NCI-H460 (cell line): ENCODE data around the gene GRIA1. TPM values are rescaled to one million over a fixed set of nuclear protein-coding genes. Genes with fewer than 3 reads are reported as not detected.
A peak's percentile ranks its signal among the peaks of the same experiment; 100 is the strongest.
"Not testable (repeated sequence)": the region's sequence is repeated elsewhere in the genome, so short reads cannot be mapped to it uniquely, and the experiment has no call there.

Experiments
- DNase-seq: peaks from one replicate; pipeline ENCODE4 v3.0.0-alpha.2; 2016; ENCODE audit warnings: low read depth; ENCODE audit errors: extremely low read depth
- small RNA-seq, 2 experiments: library from RNA; depleted of rRNA; stranded (forward); fragments of <200 nt; gene quantifications; one replicate each; pipeline ENCODE3, GENCODE V24; 2014
- total RNA-seq: library from RNA; depleted of rRNA; stranded (reverse); fragments of >200 nt; shearing (Covaris generic); gene quantifications from 2 replicates; pipeline ENCODE4 v1.2.3, GENCODE V29; 2014

Gene GRIA1
- total RNA-seq, 1 experiment from 2014 or later, result not detected

DNA sequence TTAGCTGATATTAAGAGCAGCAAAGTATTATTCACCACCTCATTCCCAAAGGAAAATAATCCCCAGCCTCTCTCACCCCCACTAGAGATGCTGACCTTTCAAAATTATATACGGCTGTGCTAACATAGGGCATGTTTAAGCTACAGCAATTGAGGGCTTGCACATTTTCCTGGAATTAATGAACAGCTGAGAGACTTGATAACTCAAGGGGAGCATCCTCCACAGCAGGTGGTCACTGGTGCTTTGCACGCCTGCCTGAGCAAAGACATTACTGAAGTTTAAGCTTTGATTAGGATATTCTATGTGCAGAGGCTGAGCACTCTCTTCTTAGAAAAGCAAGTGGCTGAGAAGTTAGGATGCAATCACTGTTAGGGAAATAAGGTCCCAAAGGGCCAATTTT lies 317.3 kb downstream of the GRIA1 start:
- no peak for DNase-seq

DNA sequence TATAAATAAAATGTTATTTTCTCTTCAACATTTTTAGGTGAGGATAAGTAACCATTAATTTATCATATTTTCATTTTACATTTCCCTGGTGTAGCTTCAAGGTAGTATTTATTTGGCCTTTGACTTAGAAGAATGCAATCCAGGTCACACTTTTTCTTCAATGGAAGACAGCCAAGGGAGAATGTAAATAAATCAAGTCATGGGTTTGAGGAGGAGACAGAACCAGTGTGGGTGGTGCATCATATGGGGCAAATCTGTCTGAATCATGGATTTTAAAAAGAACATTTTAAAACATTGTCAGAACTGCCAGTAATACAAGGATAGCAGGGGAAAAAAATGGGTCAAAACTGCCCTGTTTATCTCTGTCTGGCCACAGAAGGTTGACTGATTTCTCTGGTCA lies 318.7 kb downstream of the GRIA1 start:
- no peak for DNase-seq

DNA sequence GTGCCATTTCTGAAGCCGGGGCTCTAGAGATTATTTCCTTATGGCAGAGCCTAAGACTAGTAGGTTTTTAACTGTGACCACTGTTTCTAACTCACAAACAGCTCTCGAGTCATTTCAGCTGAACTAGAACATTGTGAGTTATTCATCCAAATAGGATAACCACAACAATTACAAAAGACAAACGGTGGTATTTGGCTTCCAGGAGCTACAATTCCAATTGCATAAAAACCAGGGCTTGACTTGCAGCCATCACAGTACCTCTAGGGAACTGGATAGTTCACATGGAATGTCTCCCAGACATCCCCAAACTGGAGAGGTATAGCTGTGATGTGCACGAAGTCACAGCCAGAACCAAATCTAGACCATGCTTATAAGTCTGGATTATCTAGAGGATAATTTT lies 323.4 kb downstream of the GRIA1 start:
- DNase-seq, result no peak

DNA sequence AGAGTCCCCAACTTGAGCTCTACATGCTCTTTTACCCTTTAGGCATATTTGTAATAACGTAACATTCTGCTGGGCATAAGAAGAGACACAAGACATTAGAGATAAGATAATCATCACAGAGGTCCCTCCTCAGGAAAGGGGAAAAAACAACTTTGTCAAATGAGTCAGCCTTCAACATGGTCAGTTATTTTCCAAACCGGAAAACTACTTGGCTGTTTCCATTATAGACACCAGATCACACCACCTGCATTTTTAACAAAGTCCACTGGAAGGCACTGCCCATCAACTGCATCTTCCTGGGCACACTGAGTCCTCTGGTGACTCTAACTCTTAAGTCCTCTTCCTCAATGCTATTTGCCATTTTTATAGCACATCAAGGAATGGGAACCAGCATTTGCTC lies 326.4 kb downstream of the GRIA1 start:
- no peak for DNase-seq

DNA sequence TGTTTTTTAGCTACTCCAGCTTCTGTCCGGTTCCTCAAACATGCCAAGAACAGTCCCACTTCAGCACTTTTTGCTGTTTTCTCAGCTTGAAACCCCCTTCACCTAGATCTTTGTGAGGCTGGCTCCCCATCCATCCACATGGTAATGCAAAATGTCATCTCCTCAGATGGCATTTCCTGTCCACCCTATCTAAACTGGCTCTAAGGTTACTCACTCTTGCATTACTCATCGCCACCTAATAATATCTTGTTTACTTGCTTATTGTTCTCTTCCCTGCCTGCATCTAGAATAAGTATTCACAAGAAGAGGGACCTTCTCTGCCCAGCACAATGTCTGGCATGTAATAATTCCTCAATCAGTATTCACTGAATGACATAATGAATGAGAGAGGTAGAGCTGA lies 328.2 kb downstream of the GRIA1 start:
- no peak for DNase-seq

DNA sequence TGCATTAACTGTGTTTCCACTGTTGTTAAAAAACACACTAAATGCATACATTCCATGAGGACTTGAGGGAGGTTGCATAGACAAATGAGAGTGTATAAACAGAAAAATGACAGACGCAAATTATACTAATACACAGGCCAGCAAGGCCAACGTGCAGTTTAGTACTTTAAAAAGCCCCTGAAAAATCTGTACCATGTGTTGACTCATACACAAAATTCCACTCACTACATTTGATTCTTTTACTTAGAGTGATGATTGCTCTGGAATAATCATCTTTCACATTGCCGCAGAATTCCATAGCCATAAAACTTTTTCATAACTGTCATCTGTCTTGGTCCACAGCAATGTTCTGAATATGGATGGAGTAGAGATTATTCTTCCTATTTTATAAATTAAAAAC lies 332.6 kb downstream of the GRIA1 start:
- DNase-seq, result no peak

DNA sequence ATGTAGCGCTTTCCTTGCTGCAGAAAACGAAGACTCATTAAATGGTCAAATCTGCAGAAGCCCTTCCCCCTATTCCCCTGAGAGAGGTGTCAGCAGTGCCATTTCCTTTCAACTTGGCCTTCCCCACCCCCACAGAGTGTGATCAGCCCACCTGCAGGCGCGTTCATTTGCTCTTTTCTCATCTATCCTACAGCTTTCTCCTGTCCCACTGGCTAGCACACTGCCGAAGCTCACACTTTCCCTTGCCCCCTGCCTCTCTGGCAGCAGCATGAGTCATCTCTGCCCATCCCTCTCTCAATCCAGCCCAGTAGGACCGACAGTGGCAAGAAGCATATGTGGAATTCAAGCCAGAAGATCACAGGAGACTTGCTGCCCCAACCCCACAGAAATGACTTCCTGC lies 334.4 kb downstream of the GRIA1 start:
- no peak for DNase-seq

DNA sequence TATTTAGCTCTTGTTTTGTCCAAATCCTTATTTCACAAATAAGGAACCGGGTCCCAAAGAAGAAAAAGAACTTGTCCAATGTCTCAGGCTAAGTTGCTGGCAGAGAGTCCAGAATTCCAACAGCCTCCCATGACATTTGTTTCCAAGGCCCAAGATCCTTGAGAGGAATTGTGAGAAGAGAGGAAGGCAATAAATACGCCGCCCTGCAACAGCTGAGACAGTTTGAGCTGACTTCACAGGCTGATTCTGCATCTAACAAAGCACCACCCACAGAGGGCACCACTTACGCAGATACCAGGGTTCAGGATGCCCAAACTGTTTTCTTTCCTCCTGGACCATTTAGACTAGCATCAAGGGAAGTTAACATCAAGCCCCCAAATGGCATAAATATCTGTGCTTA lies 336.9 kb downstream of the GRIA1 start:
- no peak for DNase-seq

DNA sequence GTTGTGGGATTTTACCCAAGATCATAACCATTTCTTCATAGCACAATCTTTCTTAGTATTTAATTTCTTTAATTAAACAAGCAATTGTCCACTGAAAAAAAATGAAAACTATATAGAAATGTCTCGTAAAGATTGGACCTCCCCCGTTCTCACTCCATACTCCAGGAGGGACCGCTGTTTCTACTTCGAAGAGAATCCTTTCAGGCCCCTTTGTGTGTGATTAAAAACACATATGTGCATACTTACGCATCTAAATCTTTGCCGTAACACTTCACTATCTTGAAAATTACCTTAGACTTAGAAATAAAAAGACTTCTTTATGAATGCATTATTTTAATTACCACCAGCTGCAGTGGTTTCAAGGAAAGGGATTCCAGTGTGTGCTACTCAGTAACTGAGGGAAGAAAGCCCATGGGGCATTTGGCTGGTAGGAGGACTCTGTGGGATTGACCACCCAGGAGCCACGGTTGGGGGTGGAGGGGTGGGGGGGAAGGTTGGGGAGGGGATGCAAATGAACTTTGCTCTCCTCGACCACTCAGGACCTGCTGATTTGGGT lies 339.1 kb downstream of the GRIA1 start:
- no peak for DNase-seq

DNA sequence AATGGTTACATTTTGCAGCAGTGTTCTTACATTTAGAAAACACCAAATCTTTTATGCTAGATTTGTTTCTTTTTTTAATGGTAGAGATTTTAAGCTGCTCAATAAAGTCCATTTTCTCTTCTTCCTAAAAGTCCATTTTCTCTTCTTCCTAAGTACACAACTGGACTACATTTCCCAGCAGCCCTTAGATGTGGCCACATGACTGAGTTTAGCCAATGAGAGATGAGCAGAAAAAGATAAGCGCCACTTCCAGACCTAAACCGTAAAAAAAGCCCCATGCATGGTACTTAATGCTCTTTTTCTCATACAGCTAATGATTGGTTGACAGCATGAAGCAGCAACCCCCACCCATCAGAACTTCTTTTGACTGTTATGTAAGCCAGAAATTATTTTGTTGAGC lies 341.5 kb downstream of the GRIA1 start:
- peak; percentile 19 for DNase-seq

DNA sequence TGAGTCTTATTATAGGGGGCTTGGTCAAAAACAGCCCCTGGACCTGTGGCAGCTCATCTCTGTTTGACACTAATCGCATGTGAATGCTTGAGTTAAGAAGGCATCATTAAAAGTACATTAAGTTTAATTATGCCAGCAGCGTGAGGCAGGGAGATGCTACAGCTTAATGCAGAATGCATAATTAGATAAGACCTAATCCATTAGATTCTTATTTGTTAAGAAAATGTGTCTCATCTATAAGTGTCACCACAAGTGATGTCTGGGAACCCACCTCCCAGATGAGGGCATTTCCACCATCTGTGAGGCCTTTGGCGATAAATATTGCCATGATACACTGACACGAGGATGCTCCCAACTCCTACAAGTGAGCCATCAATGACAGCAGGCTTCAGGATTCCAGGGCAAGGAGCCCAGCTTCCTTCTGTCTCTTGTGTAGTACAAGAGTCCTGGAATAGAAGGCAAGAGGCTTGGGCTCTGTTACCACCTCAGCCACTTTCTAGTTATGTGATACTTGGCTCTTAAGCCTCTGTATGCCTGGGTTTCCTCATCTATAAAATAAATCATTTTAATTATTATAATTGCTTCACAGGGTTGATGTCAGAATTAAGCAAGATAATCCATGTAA lies 345.5 kb downstream of the GRIA1 start:
- no peak for DNase-seq

DNA sequence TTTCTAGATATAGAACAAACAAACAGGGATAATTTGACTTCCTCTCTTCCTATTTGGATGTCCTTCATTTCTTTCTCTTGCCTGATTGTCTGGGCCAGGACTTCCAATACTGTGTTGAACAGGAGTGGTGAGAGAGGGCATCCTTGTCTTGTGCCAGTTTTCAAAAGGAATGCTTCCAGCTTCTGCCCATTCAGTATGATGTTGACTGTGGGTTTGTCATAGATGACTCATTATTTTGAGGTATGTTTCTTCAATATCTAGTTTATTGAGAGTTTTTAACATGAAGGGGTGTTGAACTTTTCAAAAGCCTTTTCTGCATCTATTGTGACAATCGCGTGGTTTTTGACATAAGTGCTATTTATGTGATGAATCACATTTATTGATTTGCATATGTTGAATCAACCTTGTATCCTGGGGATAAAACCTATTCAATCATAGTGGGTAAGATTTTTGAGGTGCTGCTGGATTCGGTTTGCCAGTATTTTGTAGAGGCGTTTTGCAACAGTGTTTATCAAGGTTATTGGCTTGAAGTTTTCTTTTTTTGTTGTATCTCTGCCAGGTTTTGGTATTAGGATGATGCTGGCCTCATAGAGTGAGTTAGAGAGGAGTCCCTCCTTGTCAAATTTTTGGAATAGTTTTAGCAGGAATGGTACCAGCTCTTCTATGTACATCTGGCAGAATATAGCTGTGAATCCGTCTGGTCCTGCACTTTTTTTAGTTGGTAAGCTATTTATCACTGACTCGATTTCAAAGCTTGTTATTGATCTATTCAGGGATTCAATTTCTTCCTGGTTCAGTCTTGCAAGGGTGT lies 359.0 kb downstream of the GRIA1 start:
- DNase-seq, result not testable (repeated sequence)

DNA sequence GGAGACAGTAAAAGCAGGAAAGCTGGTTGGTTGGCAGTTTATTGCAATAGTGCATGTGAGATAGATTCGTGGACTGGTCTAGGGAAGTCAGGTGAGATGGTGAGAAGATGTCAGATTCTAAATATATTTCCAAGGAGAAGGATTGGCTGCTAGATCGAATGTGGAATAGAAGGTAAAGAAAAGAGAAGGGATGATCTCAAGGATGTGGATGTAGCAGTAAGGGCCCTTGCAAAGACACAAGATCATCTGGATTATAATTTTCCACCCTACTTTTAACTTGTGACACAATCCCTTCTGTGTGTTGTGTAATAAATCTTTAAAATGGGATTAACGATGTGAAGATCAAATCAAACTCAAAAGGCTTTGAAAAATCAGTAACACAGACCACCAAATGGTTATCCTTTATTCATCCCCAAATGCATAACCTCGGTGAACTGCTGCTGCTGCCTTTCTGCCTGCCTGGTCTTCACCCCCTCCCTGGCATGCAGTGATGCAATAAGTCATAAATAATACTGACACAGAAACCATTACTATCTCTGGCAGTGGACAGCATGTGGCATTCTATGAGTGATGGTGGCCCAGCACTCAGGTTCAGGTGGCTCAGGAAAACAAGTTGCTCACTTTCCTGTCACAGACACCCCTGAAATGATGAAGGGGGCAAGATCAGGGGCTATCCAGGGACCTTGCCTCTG lies 369.9 kb downstream of the GRIA1 start:
- no peak for DNase-seq

DNA sequence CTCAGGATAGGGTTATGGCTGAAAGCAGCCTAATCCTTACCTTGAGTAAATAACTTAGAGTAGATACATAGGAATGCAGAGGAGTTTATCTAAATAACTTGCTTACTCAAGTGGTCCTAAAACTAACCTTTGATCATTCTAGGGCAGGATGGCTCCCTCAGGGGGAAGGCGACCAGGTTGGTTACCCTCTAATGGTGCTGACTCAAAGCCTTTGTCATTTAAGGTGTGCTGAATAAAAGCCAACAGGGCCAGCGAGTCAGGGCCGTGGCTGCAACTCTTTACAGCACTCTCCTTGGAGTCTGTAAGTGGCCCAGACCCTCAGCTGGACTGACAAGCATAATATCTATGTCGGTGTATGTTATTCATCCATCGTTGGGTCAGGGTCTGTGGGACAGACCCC lies 372.4 kb downstream of the GRIA1 start:
- DNase-seq, result not testable (repeated sequence)

Small RNAs within 50 kb of the gene (small RNA-seq; reads per million reads assigned to genes)
- gene RN7SL177P, result 0 to 0.06 reads per million in 2 experiments
